ENCODE results near the gene MRPL2.

MRPL2 gene

DNA sequence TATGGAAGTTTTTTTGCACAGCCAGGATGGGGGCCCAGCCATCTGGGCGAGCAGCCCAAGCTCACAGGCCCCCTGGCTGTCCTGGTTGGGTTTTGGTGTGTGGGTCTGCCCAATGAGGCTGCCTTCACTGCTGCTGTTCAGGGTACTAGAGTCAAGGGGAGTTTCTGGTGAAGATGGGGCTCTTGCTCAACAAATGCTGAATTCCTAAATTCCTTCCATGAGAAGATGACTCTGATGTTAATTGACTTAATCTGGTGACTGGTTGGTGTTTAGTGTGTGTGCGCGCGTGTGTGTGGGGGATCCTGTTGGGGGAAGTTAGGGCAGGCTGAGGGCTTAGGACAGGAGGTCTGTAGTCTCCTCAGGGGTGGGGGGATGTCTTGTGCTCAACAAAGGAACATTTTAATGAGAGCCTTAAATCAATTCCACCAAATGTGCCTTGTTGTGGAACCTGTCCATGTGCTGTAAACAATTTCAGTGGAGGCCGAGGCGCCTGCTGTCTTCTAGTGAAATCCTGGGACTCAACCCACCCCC lies 18.8 kb upstream of the MRPL2 start:
- no peak for TF ChIP-seq EZH2phosphoT487 (IDR thresholded peaks at IDR 0.05; ENCODE audit: borderline replicate concordance, low read length)
- TF ChIP-seq, protein P1, sequence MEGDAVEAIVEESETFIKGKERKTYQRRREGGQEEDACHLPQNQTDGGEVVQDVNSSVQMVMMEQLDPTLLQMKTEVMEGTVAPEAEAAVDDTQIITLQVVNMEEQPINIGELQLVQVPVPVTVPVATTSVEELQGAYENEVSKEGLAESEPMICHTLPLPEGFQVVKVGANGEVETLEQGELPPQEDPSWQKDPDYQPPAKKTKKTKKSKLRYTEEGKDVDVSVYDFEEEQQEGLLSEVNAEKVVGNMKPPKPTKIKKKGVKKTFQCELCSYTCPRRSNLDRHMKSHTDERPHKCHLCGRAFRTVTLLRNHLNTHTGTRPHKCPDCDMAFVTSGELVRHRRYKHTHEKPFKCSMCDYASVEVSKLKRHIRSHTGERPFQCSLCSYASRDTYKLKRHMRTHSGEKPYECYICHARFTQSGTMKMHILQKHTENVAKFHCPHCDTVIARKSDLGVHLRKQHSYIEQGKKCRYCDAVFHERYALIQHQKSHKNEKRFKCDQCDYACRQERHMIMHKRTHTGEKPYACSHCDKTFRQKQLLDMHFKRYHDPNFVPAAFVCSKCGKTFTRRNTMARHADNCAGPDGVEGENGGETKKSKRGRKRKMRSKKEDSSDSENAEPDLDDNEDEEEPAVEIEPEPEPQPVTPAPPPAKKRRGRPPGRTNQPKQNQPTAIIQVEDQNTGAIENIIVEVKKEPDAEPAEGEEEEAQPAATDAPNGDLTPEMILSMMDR (IDR thresholded peaks at IDR 0.05; ENCODE audit: low read depth, low read length, poor library complexity, severe bottlenecking), result no peak
- Histone ChIP-seq H3F3A (ENCODE audit: control insufficient read depth, insufficient read depth) (no peaks in the 10 kb centered on the region), H3K9me3 (ENCODE audit: control insufficient read depth, insufficient read depth, low read length) (no peaks in the 10 kb centered on the region), H3K4me1 (ENCODE audit: control insufficient read depth, low read length) (peaks cover 6% of the 10 kb centered on the region; the same call in 1 of the 2 replicates), H3K4me3 (ENCODE audit: low read length) (no peak overlapping the region), H3K27ac (ENCODE audit: low read depth, low read length) (no peak overlapping the region), H4K20me1 (ENCODE audit: control insufficient read depth, insufficient read depth, low read depth, low read length) (no peaks in the 10 kb centered on the region), H3K27me3 (ENCODE audit: control insufficient read depth, low read length) (peaks cover 42% of the 10 kb centered on the region), H3K79me2 (ENCODE audit: control insufficient read depth, low read length) (no peaks in the 10 kb centered on the region), H3K36me3 (ENCODE audit: control insufficient read depth, low read length) (no peaks in the 10 kb centered on the region), H3K4me2 (ENCODE audit: low read length) (no peak overlapping the region), H3K9me2 (replicated peaks; ENCODE audit: control insufficient read depth, low read length) (no peaks in the 10 kb centered on the region)

DNA sequence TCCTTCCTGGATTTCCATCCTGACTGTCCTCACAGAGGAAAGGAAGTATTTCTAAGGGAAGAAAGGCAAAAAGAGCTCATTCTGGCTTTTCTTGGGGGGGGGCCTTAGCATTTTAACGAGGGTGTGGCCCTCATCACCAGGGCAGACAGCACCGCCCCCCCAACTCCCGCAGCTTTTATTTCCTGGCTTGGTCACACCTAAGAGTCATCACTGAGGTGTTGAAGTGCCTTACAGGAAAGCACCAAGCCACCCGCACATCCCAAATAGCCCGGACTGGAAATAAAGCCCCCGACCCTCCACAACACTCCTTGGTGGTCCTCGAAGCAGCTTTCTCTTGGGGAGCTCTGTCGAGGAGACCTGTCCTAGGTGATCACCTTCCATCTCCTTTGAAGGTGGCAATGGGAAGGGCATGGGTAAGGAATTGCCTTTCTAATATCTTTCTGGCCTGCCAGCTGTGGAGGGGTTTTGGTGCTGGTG lies 18.1 kb upstream of the MRPL2 start:
- no peaks in the 10 kb centered on the region for H3K9me2 ChIP-seq (replicated peaks; ENCODE audit: control insufficient read depth, low read length)
- H3K4me1 ChIP-seq (ENCODE audit: control insufficient read depth, low read length), result peaks cover 6% of the 10 kb centered on the region; the same call in 1 of the 2 replicates
- H3K9me3 ChIP-seq (ENCODE audit: control insufficient read depth, insufficient read depth, low read length), result no peaks in the 10 kb centered on the region
- no peak overlapping the region for H3K27ac ChIP-seq (ENCODE audit: low read depth, low read length)
- H4K20me1 ChIP-seq (ENCODE audit: control insufficient read depth, insufficient read depth, low read depth, low read length), result no peaks in the 10 kb centered on the region
- H3K4me2 ChIP-seq (ENCODE audit: low read length), result no peak overlapping the region
- H3F3A ChIP-seq (ENCODE audit: control insufficient read depth, insufficient read depth), result no peaks in the 10 kb centered on the region
- no peaks in the 10 kb centered on the region for H3K79me2 ChIP-seq (ENCODE audit: control insufficient read depth, low read length)
- H3K4me3 ChIP-seq (ENCODE audit: low read length), result no peak overlapping the region
- H3K36me3 ChIP-seq (ENCODE audit: control insufficient read depth, low read length), result no peaks in the 10 kb centered on the region
- TF ChIP-seq, protein P1 (IDR thresholded peaks at IDR 0.05; ENCODE audit: low read depth, low read length, poor library complexity, severe bottlenecking), result no peak
- TF ChIP-seq EZH2phosphoT487 (IDR thresholded peaks at IDR 0.05; ENCODE audit: borderline replicate concordance, low read length), result no peak
- H3K27me3 ChIP-seq (ENCODE audit: control insufficient read depth, low read length), result peaks cover 38% of the 10 kb centered on the region

DNA sequence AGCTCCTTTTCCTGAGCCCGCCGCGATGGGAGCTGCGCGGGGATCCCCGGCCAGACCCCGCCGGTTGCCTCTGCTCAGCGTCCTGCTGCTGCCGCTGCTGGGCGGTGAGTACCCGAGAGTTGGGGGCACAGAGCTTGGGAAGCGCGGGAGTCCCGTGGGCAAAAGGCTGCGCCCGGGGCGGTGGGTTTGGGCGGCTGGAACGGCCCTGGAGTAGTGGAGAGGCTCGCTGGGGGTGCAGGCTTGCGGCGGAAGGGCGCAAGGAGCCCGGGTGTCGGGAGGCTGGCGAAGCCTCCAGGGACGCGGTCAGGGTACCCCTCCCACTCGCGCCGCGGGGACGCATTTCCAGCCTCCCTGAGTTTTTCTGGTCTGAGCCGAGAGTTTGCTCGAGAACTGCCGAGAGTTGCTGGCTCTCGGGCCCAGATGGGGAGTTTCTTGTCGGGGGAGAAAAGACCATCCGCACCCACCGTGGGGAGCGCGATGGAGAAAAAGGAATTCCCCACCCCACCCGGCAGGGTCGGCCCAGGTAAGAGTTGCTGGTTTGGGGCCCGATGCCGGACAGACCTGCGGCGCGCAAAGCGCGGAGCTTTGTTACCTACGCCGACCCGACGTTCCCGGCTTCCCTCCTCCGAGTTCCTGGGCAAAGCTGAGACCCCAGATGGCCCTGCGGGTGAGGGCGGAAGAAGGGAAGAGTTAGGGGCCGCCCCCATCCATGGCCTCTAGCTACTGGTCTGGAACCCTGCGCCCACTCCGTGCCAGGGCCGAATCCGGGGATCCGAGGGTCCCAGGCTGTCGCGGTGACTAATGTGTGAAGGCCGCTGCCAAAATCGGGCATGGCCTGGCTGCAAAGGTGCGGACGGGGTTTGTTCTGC lies 17.5 kb upstream of the MRPL2 start:
- Histone ChIP-seq H3K9me3 (ENCODE audit: control insufficient read depth, insufficient read depth, low read length) (no peaks in the 10 kb centered on the region), H3K4me3 (ENCODE audit: low read length) (peak overlapping the region; percentile 49), H4K20me1 (ENCODE audit: control insufficient read depth, insufficient read depth, low read depth, low read length) (no peaks in the 10 kb centered on the region), H3K36me3 (ENCODE audit: control insufficient read depth, low read length) (no peaks in the 10 kb centered on the region), H3K79me2 (ENCODE audit: control insufficient read depth, low read length) (no peaks in the 10 kb centered on the region), H3F3A (ENCODE audit: control insufficient read depth, insufficient read depth) (no peaks in the 10 kb centered on the region), H3K9me2 (replicated peaks; ENCODE audit: control insufficient read depth, low read length) (no peaks in the 10 kb centered on the region), H3K4me1 (ENCODE audit: control insufficient read depth, low read length) (peaks cover 6% of the 10 kb centered on the region; the same call in 1 of the 2 replicates), H3K27me3 (ENCODE audit: control insufficient read depth, low read length) (peaks cover 38% of the 10 kb centered on the region), H3K27ac (ENCODE audit: low read depth, low read length) (no peak overlapping the region), H3K4me2 (ENCODE audit: low read length) (peak overlapping the region; percentile 69)
- TF ChIP-seq EZH2phosphoT487 (IDR thresholded peaks at IDR 0.05; ENCODE audit: borderline replicate concordance, low read length), result peak; percentile 94
- TF ChIP-seq, protein P1 (IDR thresholded peaks at IDR 0.05; ENCODE audit: low read depth, low read length, poor library complexity, severe bottlenecking), result no peak
